SK-N-DZ (cell line): ENCODE results near the gene GSK3B.

Experiments used
- DNase-seq: peaks from one replicate; pipeline ENCODE4 v3.0.0-alpha.2; 2015; ENCODE audit warnings: low spot score

The GSK3B gene

GRCh38 chr3:119939077-119939476 is 155.2 kb downstream of the GSK3B start:
- DNase-seq = no peak

GRCh38 chr3:119937229-119937628 is 157.0 kb downstream of the GSK3B start:
- DNase-seq = no peak

- no peak for DNase-seq
Observed at GRCh38 chr3:119934249-119934648, 160.0 kb downstream of the GSK3B start.

- no peak for DNase-seq
Observed at GRCh38 chr3:119933207-119933606, 161.0 kb downstream of the GSK3B start.

GRCh38 chr3:119930286-119930685 is 164.0 kb downstream of the GSK3B start:
- DNase-seq = no peak

GRCh38 chr3:119927190-119927589 is 167.1 kb downstream of the GSK3B start:
- DNase-seq = no peak

- no peak for DNase-seq
Observed at GRCh38 chr3:119924111-119925094, 169.8 kb downstream of the GSK3B start.

- no peak for DNase-seq
Observed at GRCh38 chr3:119918992-119919933, 175.0 kb downstream of the GSK3B start.

GRCh38 chr3:119913021-119913420 is 181.2 kb downstream of the GSK3B start:
- DNase-seq = no peak

- DNase-seq = no peak
Observed at GRCh38 chr3:119912220-119912619, 182.0 kb downstream of the GSK3B start.

GRCh38 chr3:119911748-119912147 is 182.5 kb downstream of the GSK3B start:
- no peak for DNase-seq

GRCh38 chr3:119902061-119902460 is 192.2 kb downstream of the GSK3B start:
- no peak for DNase-seq

- no peak for DNase-seq
Observed at GRCh38 chr3:119901148-119901547, 193.1 kb downstream of the GSK3B start.

- DNase-seq = no peak
Observed at GRCh38 chr3:119899192-119899511, 195.1 kb downstream of the GSK3B start.

- DNase-seq = no peak
Observed at GRCh38 chr3:119898478-119899191, 195.6 kb downstream of the GSK3B start.

- no peak for DNase-seq
Observed at GRCh38 chr3:119894195-119894594, 200.1 kb downstream of the GSK3B start.

- no peak for DNase-seq
Observed at GRCh38 chr3:119893769-119894168, 200.5 kb downstream of the GSK3B start.

- DNase-seq = peak; percentile 70
Observed at GRCh38 chr3:119891944-119892721, 202.1 kb downstream of the GSK3B start.

- peak; percentile 4 for DNase-seq
Observed at GRCh38 chr3:119888681-119889080, 205.6 kb downstream of the GSK3B start.

- DNase-seq = no peak
Observed at GRCh38 chr3:119885746-119886530, 208.3 kb downstream of the GSK3B start.
